ENCODE data around the gene NAPG. TPM values are rescaled to one million over a fixed set of nuclear protein-coding genes. Genes with fewer than 3 reads are reported as not detected.

NAPG gene
- total RNA-seq, 1 donor from 2014 or later, result 37.4 TPM

Other genes with a start within 250 kb of the NAPG start
- not detected in 2 replicates for gene APCDD1, start 71.4 kb upstream of the NAPG start, total RNA-seq